K562 (cell line): Measurements from ENCODE around the gene LONRF3. TPM values are rescaled to one million over a fixed set of nuclear protein-coding genes. Genes with fewer than 3 reads are reported as not detected.

Experiments
- CUX1 ChIP-seq: fragments of 200-800 bp; sonication (Bioruptor generic); IDR thresholded peaks from 2 replicates; pipeline ENCODE4 v1.6.1; 2016; ENCODE audit warnings: missing genetic modification characterization, missing compliant biosample characterization
- ETS2 ChIP-seq: IDR thresholded peaks from 2 replicates; pipeline ENCODE4 v1.6.1; 2016; ENCODE audit warnings: borderline replicate concordance, missing genetic modification characterization, mild to moderate bottlenecking, moderate library complexity, missing compliant biosample characterization; ENCODE audit not compliant: poor library complexity, severe bottlenecking
- FOXK2 ChIP-seq, 2 experiments: fragments of 450-650 bp; IDR thresholded peaks in 1 of 2; conservative IDR thresholded peaks in 1 of 2; 2 replicates each; pipeline ENCODE4 v1.6.1; 2016; ENCODE audit warnings: low read depth in 2 of 2, mild to moderate bottlenecking in 1 of 2
- HEY1 ChIP-seq: fragments of 250-450 bp; sonication (Bioruptor Pico); IDR thresholded peaks from 2 replicates; pipeline ENCODE4 v1.5.0; 2020; ENCODE audit warnings: mild to moderate bottlenecking, moderate library complexity, borderline replicate concordance
- NCOA2 ChIP-seq, 2 experiments: fragments of 450-650 bp; IDR thresholded peaks; 2 replicates each; pipeline ENCODE4 v1.6.1; 2018; ENCODE audit warnings: mild to moderate bottlenecking in 2 of 2, moderate library complexity in 1 of 2; ENCODE audit not compliant: partially characterized antibody in 2 of 2
- PHB2 ChIP-seq: fragments of 450-650 bp; IDR thresholded peaks from 2 replicates; pipeline ENCODE4 v1.6.1; 2017; ENCODE audit warnings: low read depth
- POU5F1 ChIP-seq: fragments of 150-350 bp; IDR thresholded peaks from 2 replicates; pipeline ENCODE4 v1.6.1; 2014; ENCODE audit warnings: borderline replicate concordance, low read length, low read depth, mild to moderate bottlenecking; ENCODE audit not compliant: partially characterized antibody
- SIRT6 ChIP-seq: IDR thresholded peaks from one replicate; pipeline ENCODE4 v1.6.1; 2012; ENCODE audit warnings: low read depth, mild to moderate bottlenecking, control low read depth, inconsistent platforms, low read length, moderate library complexity
- TAF9B ChIP-seq: fragments of 450-650 bp; IDR thresholded peaks from 2 replicates; pipeline ENCODE4 v1.6.1; 2018; ENCODE audit warnings: mild to moderate bottlenecking; ENCODE audit not compliant: partially characterized antibody
- THRA ChIP-seq: fragments of 450-650 bp; IDR thresholded peaks from 2 replicates; pipeline ENCODE4 v1.6.1; 2017; ENCODE audit warnings: mild to moderate bottlenecking, moderate library complexity
- ZNF408 ChIP-seq: fragments of 250-450 bp; sonication (Bioruptor Pico); IDR thresholded peaks from 2 replicates; pipeline ENCODE4 v1.4.0; 2020; ENCODE audit warnings: low read depth, mild to moderate bottlenecking, moderate library complexity
- polyA plus RNA-seq, 8 experiments: library from polyadenylated mRNA; depleted of rRNA in 4 of 8; stranded (reverse) in 5 of 8; unstranded in 3 of 8; fragments of >200 nt; fragmentation: Nextera tagmentation in 2 of 8; fragmentation: Illumina TruSeq in 1 of 8; extraction: Ambion mirVana in 2 of 8; extraction: Trizol in 1 of 8; gene quantifications; 2 replicates each; pipeline versions ENCODE4 v1.2.1 to v1.2.3, GENCODE V29; 2011 to 2014; ENCODE audit warnings: inconsistent platforms in 1 of 8, missing spikeins in 1 of 8
- total RNA-seq, 7 experiments: library from RNA; depleted of rRNA in 6 of 7; stranded (reverse); fragments of >200 nt in 6 of 7; fragmentation: Illumina TruSeq in 2 of 7; extraction: Trizol in 2 of 7; gene quantifications; 2 replicates each; pipeline versions ENCODE4 v1.2.1 to v1.2.3, GENCODE V29; 2011 to 2021; ENCODE audit warnings: low replicate concordance in 1 of 7
- TF ChIP-seq, protein P1 (sequence below): fragments of 450-650 bp; IDR thresholded peaks from 2 replicates; pipeline ENCODE4 v1.6.1; 2016
- TF ChIP-seq, protein P2 (sequence below), 2 experiments: IDR thresholded peaks; 2 replicates each; pipeline ENCODE4 v1.6.1; 2011; ENCODE audit warnings: borderline replicate concordance in 1 of 2, control low read depth in 1 of 2, low read depth in 1 of 2, low read length in 1 of 2, mild to moderate bottlenecking in 1 of 2, mixed read lengths in 1 of 2, moderate library complexity in 1 of 2; ENCODE audit not compliant: insufficient read depth in 1 of 2, insufficient read length in 1 of 2, poor library complexity in 1 of 2, severe bottlenecking in 1 of 2; ENCODE audit errors: extremely low read depth in 1 of 2

Gene LONRF3
- total and polyA plus RNA-seq, 9 of the 15 experiments (the other 6 are each of a cell fraction or from before 2014, with no cell fraction given) = 1.3 to 22.0 (median 8.7) TPM

GRCh38 chrX:118948270-118948669 lies 26.1 kb upstream of the LONRF3 start (continued):
- TF ChIP-seq, protein P1, sequence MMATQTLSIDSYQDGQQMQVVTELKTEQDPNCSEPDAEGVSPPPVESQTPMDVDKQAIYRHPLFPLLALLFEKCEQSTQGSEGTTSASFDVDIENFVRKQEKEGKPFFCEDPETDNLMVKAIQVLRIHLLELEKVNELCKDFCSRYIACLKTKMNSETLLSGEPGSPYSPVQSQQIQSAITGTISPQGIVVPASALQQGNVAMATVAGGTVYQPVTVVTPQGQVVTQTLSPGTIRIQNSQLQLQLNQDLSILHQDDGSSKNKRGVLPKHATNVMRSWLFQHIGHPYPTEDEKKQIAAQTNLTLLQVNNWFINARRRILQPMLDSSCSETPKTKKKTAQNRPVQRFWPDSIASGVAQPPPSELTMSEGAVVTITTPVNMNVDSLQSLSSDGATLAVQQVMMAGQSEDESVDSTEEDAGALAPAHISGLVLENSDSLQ = peak; percentile 86
- no peak for TF ChIP-seq TAF9B
- no peak for TF ChIP-seq ETS2
- TF ChIP-seq THRA = no peak
- no peak for TF ChIP-seq ZNF408
- TF ChIP-seq HEY1 (CRISPR knock-in tag) = no peak
- no peak for TF ChIP-seq POU5F1
- TF ChIP-seq, protein P2, sequence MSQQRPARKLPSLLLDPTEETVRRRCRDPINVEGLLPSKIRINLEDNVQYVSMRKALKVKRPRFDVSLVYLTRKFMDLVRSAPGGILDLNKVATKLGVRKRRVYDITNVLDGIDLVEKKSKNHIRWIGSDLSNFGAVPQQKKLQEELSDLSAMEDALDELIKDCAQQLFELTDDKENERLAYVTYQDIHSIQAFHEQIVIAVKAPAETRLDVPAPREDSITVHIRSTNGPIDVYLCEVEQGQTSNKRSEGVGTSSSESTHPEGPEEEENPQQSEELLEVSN (IDR thresholded peaks at IDR 0.05; ENCODE audit: borderline replicate concordance in 1 of 2, extremely low read depth in 1 of 2, insufficient read depth in 1 of 2, insufficient read length in 1 of 2, low read depth in 1 of 2, low read length in 1 of 2, poor library complexity in 1 of 2, severe bottlenecking in 1 of 2) = no peak
- no peak for TF ChIP-seq SIRT6
- no peak for TF ChIP-seq CUX1 (CRISPR knock-in tag)
- no peak for TF ChIP-seq FOXK2 (conservative IDR thresholded peaks at IDR 0.05 in 1 of 2, IDR thresholded peaks at IDR 0.05 in 1 of 2; ENCODE audit: low read depth in 2 of 2)
- no peak for TF ChIP-seq NCOA2 (IDR thresholded peaks at IDR 0.05; ENCODE audit: partially characterized antibody in 2 of 2)
- TF ChIP-seq PHB2 = no peak
